Activated gamma-delta T cell treated with Interleukin-2 at 50 U/mL for 16 hours (primary cell): Measurements from ENCODE around the gene U2AF2.
A peak's percentile ranks its signal among the peaks of the same experiment; 100 is the strongest.

Source experiments
- DNase-seq: peaks from one replicate; pipeline ENCODE4 v3.0.0-alpha.2; 2020

Gene U2AF2

DNA sequence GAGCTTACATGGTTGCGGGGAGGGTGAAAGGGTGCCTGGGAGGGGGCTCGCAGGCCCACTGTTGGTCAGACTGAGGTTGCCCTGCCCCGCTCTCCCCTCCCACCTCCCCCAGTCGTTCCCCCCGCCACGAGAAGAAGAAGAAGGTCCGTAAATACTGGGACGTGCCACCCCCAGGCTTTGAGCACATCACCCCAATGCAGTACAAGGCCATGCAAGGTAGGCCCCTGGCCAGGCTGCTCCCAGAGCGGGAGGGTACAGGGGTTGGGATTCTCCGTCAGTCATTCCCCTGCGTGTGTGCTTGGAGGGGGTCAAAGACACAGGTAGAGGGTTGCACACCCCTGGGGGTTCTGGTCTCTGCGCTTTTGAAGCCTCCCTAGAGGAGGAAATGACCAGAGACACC lies 5.6 kb downstream of the U2AF2 start:
- DNase-seq = no peak

GRCh38 chr19:55660991-55661390 lies 6.2 kb downstream of the U2AF2 start:
- no peak for DNase-seq

GRCh38 chr19:55661826-55662225 lies 7.0 kb downstream of the U2AF2 start:
- DNase-seq = no peak

GRCh38 chr19:55663846-55664536 lies 9.2 kb downstream of the U2AF2 start:
- DNase-seq = no peak

DNA sequence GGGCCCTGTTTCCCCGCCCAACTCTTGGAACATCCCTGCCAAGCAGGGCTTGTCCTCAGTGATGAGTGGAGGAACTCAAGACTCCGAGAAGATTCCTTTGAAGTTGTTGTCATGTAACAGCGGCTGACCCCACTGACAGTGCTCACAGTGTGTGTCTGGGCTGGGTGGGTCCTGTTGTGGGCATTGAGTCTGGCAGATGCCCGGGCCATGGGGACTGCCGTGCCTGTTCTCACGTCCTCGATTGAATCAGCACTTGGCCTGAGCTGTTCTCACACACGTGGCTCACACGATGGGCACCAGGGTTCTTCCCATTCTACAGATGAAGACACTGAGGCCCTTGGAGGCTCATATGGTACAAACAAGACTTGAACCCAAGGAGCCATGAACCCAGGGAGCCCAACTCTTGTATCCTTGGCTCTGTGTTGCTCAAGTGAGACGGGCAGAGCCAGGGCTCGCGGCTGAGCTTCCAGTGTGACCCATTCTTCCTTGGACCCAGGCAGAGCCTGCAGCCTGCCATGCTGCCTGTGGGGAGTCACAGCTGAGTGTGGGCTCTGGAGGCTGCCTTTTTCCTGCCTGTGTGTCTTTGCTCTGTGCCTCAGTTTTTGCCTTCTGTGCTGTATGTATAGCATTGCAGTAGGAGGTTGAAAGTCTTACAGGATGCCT lies 11.6 kb downstream of the U2AF2 start:
- DNase-seq = no peak

DNA sequence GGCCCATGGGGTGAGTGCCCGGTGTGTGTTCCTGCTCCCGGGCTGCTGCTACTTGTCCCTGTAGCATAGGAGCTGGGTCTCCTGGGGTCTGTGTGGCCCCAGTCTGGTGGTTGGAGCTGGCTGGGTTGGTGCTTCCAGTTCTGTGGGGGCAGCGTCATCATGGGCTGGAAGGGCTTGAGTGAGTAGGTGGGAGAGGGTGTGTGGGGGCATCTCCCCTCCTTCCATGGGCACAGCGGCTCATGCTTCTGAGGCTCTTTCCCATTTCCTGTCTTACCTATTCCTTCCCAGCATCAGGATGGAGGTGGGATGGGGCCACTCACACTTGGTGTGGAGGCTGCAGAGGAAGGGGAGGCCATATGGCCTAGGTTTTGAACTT lies 12.2 kb downstream of the U2AF2 start:
- DNase-seq = no peak

GRCh38 chr19:55667511-55667910 lies 12.7 kb downstream of the U2AF2 start:
- DNase-seq = no peak

- no peak for DNase-seq
Observed at GRCh38 chr19:55667958-55668357, 13.1 kb downstream of the U2AF2 start.

DNA sequence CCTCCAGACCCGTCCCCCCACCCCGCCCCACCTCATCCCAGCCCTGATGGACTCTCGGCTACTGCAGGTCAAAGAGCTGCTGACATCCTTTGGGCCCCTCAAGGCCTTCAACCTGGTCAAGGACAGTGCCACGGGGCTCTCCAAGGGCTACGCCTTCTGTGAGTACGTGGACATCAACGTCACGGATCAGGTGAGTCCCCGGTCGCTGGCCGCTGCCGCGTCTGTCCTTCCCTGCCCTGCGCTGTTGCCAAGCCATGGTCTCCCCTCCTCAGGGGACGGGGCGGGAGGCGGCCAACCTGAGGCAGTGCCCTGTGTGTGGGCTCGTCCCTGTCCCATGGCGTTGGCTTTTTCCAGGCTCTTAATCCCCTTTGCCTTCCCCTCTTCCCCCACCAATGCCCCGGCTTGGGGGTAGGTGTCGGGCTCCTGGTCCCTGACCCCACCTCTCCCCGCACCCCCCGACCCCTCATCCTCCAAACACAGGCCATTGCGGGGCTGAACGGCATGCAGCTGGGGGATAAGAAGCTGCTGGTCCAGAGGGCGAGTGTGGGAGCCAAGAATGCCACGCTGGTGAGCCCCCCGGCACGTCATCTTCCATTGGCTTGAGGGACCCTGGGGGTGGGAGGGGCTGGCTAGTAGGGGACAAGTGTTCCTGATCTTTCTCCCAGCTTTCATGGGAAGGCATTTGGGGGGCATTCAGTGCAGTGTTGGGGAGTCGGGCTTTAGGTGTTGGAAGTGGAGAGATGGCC lies 13.9 kb downstream of the U2AF2 start:
- no peak for DNase-seq

GRCh38 chr19:55669418-55670279 lies 14.8 kb downstream of the U2AF2 start:
- DNase-seq = no peak

DNA sequence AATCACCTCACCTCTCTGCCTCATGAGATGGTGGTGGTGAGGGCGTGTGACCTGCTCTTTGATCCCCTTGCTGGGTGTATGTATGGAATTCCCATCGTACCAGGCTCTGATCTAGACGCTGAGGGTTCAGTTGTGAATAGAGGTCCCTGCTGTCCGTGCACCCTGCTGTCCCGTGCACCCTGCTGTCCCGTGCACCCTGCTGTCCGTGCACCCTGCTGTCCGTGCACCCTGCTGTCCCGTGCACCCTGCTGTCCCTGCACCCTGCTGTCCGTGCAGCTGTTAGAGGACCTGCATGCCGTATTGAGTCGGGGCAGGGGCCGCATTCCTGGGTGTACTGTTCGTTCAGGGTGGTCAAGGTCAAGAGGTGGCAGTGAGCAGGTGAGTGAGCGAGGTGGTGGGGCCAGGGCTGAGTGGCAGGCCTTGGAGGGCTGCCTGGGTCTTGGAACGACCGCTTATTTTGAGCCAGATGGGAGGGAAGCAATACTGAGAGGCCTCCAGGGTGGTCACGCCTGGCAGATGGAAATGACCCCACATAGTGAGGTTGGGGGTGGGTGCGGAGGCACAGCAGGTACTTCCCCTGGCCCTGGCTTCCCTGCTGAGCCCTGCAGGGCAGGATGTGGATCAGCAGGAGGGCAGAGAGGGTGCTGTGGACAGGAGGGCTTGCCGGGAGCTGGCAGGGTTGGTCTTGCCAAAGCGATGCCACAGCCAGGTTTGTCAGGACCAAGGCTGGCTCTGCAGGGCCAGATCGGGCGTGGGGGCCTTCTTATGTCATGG lies 15.6 kb downstream of the U2AF2 start:
- no peak for DNase-seq

- no peak for DNase-seq
Observed at GRCh38 chr19:55671054-55671378, 16.2 kb downstream of the U2AF2 start.

GRCh38 chr19:55672418-55672817 lies 17.6 kb downstream of the U2AF2 start:
- no peak for DNase-seq

DNA sequence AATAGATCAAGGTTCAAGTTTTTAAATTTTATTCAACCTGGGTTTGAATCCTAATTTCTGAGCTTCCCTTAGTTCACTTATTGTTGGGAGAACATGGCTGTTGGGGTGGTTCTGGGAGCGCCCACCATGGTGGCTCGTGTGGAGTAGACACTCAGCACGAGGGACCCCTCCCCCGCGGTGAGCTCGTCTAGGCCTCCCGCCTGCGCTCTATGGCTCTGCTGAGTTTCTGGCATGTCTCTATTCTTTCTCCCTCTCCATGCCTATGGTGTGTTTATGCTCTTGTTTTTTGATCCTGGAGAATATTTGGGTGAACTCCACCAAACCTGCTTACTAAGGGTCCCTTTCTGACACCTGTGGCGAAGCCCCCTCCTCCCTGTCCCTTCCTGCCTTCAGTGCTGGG lies 18.6 kb downstream of the U2AF2 start:
- DNase-seq = no peak

DNA sequence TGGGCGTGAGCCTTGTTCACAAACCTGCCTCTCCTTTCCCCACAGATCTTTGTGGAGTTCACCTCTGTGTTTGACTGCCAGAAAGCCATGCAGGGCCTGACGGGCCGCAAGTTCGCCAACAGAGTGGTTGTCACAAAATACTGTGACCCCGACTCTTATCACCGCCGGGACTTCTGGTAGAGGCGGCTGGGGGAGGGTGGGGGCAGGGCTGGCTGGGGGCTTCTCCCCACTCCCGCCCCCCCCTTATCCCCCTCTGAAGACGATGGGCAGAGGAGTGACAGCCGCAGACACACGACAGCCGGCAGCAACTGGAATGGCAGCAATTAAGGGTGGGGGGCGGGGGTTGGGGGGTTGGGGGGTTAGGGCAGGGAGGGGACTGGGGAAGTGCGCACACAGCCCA lies 19.1 kb downstream of the U2AF2 start:
- DNase-seq = no peak

GRCh38 chr19:55674459-55674840 lies 19.6 kb downstream of the U2AF2 start:
- DNase-seq = no peak

- peak; percentile 97 for DNase-seq
Observed at GRCh38 chr19:55674841-55675660, 20.2 kb downstream of the U2AF2 start, which contains the start of gene EPN1. Gene EPN1 (plus strand): TSS chr19:55675226. CDS start chr19:55678628, 3,402 bp downstream.

GRCh38 chr19:55675661-55676354 lies 21.0 kb downstream of the U2AF2 start:
- DNase-seq = no peak

DNA sequence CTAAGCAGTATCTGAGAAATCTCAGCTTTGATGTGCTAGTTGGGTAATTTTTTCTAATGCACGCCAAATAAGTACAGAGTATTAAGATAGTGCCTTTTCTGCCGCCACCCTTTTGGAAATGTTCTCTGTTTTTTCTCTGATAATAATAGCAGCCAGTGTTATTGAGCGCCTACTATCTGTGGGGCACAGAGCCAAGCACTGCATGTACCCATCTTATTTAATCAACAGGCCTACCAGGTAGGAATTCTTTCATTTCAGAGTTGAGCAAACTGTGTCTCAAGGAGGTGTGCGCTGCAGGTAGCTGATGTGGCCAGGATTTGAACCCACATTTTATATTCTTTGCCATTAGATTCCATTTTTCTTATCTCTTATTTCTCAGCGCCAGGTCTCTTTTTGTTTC lies 21.5 kb downstream of the U2AF2 start:
- DNase-seq = no peak

DNA sequence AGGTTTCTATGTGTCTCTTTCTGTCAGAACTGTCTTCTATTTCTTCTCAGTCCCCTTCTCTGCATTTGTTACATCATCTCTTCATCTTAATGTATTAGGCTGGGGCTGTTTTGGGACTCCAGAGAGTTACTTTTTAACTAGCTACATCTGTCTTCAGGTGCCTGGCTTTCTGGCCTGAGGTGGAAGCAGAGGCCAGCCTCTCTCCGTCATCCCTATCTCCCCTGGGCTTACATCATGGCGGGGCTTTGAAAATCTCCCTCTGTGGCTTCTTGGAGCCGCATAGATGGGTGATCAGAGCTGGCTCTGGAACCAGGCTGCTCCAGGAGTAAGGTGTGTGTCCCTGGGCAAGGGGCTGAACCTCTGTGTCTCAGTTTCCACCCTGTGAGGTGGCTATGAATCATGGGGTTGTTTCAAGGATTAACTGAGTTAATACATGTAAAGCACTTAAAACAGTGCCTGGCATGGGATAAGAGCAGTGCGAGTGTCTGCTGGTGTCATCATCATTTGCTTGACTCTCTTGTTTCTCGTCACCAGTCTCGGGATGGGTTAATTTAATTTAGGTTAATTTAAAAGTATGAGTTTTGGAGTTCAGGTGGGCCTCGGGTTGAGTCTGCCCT lies 22.2 kb downstream of the U2AF2 start:
- no peak for DNase-seq
